GM21447 (cell line): ENCODE data around the gene OR56B4.
"Not testable (repeated sequence)": the region's sequence is repeated elsewhere in the genome, so short reads cannot be mapped to it uniquely, and the experiment has no call there.

Source experiments
- ATAC-seq: cut with Tn5 transposase; IDR thresholded peaks from one replicate; pipeline ENCODE4 v1.9.1; 2021; ENCODE audit not compliant: unreplicated experiment

OR56B4 gene

DNA sequence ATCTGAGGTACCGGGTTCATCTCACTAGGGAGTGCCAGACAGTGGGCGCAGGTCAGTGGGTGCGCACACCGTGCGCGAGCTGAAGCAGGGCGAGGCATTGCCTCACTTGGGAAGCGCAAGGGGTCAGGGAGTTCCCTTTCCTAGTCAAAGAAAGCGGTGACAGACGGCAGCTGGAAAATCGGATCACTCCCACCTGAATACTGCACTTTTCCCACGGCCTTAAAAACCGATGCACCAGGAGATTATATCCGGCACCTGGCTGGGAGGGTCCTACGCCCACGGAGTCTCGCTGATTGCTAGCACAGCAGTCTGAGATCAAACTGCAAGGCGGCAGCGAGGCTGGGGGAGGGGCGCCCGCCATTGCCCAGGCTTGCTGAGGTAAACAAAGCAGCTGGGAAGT lies 36.3 kb downstream of the OR56B4 start:
- not testable (repeated sequence) for ATAC-seq

DNA sequence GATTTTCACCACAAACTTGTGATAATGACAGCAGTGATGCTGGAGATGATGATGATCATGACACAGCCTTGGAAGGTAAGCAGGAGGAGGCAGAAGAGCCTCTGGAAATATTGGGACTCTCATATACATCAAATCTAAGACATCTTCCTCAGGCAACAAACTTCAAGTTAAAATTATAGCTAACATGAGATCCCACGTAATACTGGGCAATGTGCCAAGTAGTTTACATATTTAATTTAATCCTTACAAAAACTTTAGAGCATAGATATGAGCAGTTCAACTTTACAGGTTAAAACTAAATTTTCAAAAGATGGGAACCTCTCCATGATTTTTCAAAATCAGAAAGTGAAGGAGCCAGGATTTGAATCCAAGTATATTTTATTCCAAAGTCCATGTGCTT lies 43.6 kb downstream of the OR56B4 start:
- no peak for ATAC-seq

DNA sequence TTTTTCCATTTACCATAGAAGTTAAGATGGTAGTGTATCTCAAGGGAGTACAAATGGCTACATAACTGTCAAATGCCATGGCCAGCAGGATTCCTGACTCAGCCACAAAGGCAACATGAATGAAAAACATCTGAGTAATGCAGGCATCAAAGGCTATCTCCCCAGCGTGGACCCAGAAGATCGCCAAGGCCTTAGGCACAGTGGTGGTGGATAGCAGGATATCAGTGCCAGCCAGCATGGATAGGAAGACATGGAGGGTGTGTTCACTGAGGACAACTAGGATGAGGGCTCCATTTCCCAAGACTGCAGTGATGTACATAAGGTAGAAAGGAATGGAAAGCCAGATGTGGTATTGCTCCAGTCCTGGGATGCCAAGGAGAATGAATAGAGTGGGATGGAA lies 44.6 kb downstream of the OR56B4 start:
- ATAC-seq = no peak

DNA sequence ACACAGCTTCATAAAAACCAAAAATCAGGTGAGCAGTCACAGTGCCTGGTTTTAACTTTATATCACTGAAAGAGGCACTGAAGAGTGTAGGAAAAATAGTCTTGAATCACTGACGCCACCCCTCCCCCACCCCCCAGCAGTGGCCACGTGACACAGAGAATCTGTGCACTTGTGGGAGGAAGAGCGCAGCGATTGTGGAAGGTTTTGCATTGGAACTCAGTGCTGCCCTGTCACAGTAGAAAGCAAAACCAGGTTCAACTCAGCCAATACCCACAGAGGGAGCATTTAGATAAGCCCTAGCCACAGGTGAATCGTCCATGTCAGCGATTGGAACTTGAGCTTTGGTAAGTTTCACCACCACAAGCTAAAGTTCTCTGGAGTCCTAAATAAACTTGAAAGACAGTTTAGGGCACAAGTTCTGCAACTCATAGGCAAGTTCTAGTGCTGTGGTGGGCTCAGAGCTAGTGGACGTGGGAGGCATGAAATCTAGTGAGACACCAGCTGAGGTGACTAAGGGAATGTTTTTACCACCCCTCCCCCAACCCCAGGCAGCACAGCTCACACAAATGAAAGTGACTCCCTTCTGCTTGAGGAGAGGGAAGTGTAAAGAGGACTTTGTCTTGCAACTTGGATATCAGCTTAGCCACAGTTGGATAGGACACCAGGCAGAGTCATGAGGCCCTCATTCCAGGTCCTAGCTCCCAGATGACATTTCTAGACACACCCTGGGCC lies 49.3 kb downstream of the OR56B4 start:
- no peak for ATAC-seq
